Body of pancreas (tissue), 4 donors: ENCODE data around the gene SUPT3H.

Source experiments
- CTCF ChIP-seq, 7 experiments: fragments of 450-650 bp in 4 of 7; fragments of 200-600 bp in 3 of 7; sonication (generic) in 3 of 7; IDR thresholded peaks; one replicate each; pipeline ENCODE4 v1.5.1; 2016 to 2019; ENCODE audit warnings: antibody characterized with exemption in 7 of 7
- POLR2A ChIP-seq, 3 donors: fragments of 450-650 bp; IDR thresholded peaks; one replicate each; pipeline ENCODE4 v1.6.1; 2016; ENCODE audit warnings: antibody characterized with exemption in 3 of 3, mild to moderate bottlenecking in 2 of 3

- TF ChIP-seq CTCF (IDR thresholded peaks at IDR 0.05): no peak
- TF ChIP-seq POLR2A (IDR thresholded peaks at IDR 0.05): no peak
These were observed 460.3 kb downstream of the SUPT3H start for GRCh38 chr6:44917430-44917829.
